ENCODE measurements around the gene KRT40.

KRT40 gene

DNA sequence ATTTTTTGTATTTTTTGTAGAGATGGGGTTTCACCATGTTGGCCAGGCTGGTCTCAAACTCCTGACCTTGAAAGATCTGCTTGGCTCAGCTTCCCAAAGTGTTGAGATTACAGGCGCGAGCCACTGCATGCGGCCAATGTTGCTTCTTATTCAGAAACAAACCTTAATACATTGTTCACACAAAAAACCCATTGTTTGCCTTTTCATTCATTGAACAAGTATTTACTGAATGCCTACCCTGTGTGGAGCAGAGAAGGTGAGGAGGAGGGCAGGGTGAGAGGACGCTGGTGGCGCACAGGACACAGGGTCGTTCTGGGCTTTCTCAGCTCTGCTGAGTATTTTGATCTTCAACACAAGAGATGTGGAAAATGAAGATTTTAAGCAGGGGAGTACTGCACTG lies 38.7 kb downstream of the KRT40 start:
- no peak overlapping the region for H3K27ac ChIP-seq (replicated peaks)
- TF ChIP-seq SPI1 (IDR thresholded peaks at IDR 0.05; ENCODE audit: borderline replicate concordance, low read depth) = no peak
- TF ChIP-seq, protein P1, sequence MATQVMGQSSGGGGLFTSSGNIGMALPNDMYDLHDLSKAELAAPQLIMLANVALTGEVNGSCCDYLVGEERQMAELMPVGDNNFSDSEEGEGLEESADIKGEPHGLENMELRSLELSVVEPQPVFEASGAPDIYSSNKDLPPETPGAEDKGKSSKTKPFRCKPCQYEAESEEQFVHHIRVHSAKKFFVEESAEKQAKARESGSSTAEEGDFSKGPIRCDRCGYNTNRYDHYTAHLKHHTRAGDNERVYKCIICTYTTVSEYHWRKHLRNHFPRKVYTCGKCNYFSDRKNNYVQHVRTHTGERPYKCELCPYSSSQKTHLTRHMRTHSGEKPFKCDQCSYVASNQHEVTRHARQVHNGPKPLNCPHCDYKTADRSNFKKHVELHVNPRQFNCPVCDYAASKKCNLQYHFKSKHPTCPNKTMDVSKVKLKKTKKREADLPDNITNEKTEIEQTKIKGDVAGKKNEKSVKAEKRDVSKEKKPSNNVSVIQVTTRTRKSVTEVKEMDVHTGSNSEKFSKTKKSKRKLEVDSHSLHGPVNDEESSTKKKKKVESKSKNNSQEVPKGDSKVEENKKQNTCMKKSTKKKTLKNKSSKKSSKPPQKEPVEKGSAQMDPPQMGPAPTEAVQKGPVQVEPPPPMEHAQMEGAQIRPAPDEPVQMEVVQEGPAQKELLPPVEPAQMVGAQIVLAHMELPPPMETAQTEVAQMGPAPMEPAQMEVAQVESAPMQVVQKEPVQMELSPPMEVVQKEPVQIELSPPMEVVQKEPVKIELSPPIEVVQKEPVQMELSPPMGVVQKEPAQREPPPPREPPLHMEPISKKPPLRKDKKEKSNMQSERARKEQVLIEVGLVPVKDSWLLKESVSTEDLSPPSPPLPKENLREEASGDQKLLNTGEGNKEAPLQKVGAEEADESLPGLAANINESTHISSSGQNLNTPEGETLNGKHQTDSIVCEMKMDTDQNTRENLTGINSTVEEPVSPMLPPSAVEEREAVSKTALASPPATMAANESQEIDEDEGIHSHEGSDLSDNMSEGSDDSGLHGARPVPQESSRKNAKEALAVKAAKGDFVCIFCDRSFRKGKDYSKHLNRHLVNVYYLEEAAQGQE (IDR thresholded peaks at IDR 0.05; ENCODE audit: insufficient replicate concordance, low read depth) = no peak
- TF ChIP-seq GABPA (IDR thresholded peaks at IDR 0.05; ENCODE audit: low read depth) = no peak
- no peak for TF ChIP-seq POLR2AphosphoS5 (IDR thresholded peaks at IDR 0.05; ENCODE audit: low read depth)
- TF ChIP-seq, protein P2, sequence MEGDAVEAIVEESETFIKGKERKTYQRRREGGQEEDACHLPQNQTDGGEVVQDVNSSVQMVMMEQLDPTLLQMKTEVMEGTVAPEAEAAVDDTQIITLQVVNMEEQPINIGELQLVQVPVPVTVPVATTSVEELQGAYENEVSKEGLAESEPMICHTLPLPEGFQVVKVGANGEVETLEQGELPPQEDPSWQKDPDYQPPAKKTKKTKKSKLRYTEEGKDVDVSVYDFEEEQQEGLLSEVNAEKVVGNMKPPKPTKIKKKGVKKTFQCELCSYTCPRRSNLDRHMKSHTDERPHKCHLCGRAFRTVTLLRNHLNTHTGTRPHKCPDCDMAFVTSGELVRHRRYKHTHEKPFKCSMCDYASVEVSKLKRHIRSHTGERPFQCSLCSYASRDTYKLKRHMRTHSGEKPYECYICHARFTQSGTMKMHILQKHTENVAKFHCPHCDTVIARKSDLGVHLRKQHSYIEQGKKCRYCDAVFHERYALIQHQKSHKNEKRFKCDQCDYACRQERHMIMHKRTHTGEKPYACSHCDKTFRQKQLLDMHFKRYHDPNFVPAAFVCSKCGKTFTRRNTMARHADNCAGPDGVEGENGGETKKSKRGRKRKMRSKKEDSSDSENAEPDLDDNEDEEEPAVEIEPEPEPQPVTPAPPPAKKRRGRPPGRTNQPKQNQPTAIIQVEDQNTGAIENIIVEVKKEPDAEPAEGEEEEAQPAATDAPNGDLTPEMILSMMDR (IDR thresholded peaks at IDR 0.05; ENCODE audit: insufficient read depth, low read length) = no peak
- H3K4me3 ChIP-seq (replicated peaks; ENCODE audit: insufficient read depth, low read length) = no peak overlapping the region
- peaks cover 4% of the 10 kb centered on the region for H3K27me3 ChIP-seq (ENCODE audit: insufficient read depth, poor library complexity, severe bottlenecking)
- no peak for DNase-seq (ENCODE audit: low read depth in 1 of 2, low spot score in 1 of 2)

GRCh38 chr17:40944531-40944930 lies 39.6 kb downstream of the KRT40 start:
- Histone ChIP-seq H3K4me3 (replicated peaks; ENCODE audit: insufficient read depth, low read length) (no peak overlapping the region), H3K27me3 (ENCODE audit: insufficient read depth, poor library complexity, severe bottlenecking) (peaks cover 4% of the 10 kb centered on the region), H3K27ac (replicated peaks) (no peak overlapping the region)
- no peak for DNase-seq (ENCODE audit: low read depth in 1 of 2, low spot score in 1 of 2)
- TF ChIP-seq, protein P1 (IDR thresholded peaks at IDR 0.05; ENCODE audit: insufficient replicate concordance, low read depth) = no peak
- TF ChIP-seq POLR2AphosphoS5 (IDR thresholded peaks at IDR 0.05; ENCODE audit: low read depth) (no peak), GABPA (IDR thresholded peaks at IDR 0.05; ENCODE audit: low read depth) (no peak), SPI1 (IDR thresholded peaks at IDR 0.05; ENCODE audit: borderline replicate concordance, low read depth) (no peak)
- TF ChIP-seq, protein P2 (IDR thresholded peaks at IDR 0.05; ENCODE audit: insufficient read depth, low read length) = no peak

GRCh38 chr17:40942553-40942952 lies 41.6 kb downstream of the KRT40 start:
- H3K27ac ChIP-seq (replicated peaks) = no peak overlapping the region
- no peak for DNase-seq (ENCODE audit: low read depth in 1 of 2, low spot score in 1 of 2)
- no peak for TF ChIP-seq SPI1 (IDR thresholded peaks at IDR 0.05; ENCODE audit: borderline replicate concordance, low read depth)
- TF ChIP-seq, protein P2 (IDR thresholded peaks at IDR 0.05; ENCODE audit: insufficient read depth, low read length) = no peak
- TF ChIP-seq, protein P1 (IDR thresholded peaks at IDR 0.05; ENCODE audit: insufficient replicate concordance, low read depth) = no peak
- no peak for TF ChIP-seq POLR2AphosphoS5 (IDR thresholded peaks at IDR 0.05; ENCODE audit: low read depth)
- TF ChIP-seq GABPA (IDR thresholded peaks at IDR 0.05; ENCODE audit: low read depth) = no peak
- H3K4me3 ChIP-seq (replicated peaks; ENCODE audit: insufficient read depth, low read length) = no peak overlapping the region
- H3K27me3 ChIP-seq (ENCODE audit: insufficient read depth, poor library complexity, severe bottlenecking) = no peaks in the 10 kb centered on the region

All from HL-60 (cell line).